HG03196 (cell line): ENCODE data around the gene PRRX2.
"Not testable (repeated sequence)": the region's sequence is repeated elsewhere in the genome, so short reads cannot be mapped to it uniquely, and the experiment has no call there.

Source experiments
- ATAC-seq: cut with Tn5 transposase; IDR thresholded peaks from one replicate; pipeline ENCODE4 v1.9.1; 2021; ENCODE audit not compliant: unreplicated experiment

The PRRX2 gene

DNA sequence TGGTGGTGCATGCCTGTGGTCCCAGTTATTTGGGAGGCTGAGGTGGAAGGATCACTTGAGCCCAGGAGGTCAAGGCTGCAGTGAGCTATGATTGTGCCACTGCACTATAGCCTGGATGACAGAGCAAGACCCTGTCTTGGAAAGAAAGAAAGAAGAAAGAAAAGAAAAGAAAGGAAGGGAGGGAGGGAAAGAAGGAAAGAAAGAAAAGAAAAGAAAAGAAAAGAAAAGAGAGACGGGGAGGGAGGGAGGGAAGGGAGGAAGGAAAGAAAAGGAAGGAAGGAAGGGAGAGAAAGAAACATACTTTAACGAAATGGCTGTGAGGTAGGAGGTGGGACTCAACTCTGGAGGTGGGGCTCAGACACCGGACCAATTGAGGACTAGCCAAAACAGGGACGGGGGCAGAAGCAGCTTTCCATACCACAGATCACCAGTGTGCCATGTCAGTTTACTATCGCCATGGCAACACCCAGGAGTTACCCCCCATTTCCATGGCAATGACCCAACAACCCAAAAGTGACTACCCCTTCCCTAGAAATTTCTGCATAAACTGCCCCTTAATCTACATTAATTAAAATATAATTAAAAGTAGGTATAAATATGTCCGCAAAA, 66.1 kb downstream of the PRRX2 start:
- ATAC-seq = no peak

DNA sequence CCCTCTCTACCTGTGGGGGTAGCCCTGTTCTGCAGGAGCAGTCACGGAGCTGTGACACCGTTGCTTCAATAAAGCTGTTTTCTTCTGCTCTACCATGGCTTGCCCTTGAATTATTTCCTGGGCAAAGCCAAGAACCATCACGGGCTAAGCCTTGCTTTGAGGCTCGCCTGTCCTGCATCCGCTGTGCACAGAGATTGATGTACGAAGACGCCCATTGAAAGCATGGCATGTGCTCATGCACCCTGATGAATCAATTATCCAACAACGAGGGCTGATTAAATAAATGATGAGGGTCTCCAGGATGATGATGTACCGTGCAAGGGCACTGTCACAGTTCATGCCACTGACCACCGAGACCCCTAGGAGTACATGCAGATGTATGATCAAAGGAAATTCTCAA, 66.7 kb downstream of the PRRX2 start:
- no peak for ATAC-seq

DNA sequence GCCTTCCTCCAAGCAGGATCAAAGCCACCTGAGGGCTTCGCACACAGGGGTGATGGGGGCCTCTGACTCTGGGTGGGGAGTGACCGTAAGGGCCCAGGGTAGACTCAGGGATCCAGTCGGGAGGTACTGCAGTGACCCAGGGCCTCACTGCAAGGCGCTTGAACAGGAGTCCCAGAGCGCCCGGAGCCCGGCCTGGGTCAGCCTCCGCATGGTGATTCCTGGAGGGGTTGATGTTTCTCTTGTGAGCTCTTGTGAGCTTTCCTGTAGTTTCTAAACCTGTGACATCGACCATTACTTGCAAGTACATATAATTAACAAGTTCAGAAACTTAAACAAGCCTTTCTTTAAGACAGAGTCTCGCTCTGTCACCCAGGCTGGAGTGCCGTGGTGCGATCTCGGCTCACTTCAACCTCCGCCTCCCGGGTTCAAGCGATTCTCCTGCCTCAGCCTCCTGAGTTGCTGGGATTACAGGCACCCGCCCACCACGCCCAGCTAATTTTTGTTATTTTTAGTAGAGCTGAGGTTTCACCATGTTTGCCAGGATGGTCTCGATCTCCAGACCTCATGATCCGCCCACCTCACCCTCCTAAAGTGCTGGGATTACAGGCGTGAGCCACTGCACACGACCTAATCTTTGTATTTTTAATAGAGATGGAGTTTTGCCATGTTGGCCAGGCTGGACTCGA, 67.6 kb downstream of the PRRX2 start:
- ATAC-seq = no peak

DNA sequence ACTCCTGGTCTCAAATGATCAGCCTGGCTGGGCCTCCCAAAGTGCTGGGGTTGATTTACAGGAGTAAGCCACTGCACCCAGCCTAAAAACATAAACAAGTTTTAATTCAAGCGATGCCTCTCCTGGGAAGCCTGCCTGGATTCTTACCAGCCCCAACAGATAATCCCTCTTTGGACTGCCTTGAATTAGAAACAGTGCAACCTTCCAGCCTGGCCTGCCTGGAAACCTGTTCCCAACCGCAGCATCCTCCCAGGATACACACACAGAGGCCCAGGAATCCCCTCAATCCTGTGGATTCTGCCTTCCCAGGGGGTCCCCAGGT, 68.1 kb downstream of the PRRX2 start:
- ATAC-seq = no peak

DNA sequence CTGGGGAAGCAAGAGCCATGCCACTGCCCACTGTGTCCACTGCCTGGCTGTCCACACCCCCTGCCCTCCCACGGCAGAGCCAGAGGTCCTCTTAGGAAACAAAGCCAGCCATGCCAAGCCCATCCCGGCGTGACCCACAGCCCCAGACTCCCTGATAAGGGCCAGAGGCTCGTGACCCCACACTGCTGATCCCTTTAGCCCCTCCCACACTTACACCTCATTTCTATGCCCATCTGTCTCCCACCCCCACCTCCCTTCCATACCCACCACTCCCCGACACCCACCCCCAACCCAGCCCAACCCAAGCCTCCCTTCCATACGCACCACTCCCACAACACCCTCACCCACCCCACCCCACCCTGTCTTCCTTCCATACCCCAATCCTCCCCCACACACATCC, 70.1 kb downstream of the PRRX2 start:
- no peak for ATAC-seq

DNA sequence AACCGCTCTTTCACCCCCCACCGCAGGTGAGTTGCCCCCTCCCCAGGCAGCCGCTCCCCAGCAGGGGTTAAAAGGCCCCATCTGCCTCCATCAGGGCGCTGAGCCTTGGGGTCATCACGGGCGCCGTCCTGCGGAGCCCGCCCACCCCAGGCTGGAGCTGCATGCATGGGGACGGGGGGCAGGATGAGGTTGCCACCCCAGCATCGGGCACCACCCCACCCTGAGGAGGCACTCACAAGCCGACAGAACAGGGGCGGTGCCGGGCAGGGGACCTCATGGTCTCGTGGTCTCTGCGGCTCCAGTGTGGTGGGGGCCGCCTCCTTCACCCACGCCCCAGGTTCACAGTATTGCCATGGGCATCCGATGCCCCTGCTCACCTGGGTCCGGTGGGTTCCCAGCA, 70.9 kb downstream of the PRRX2 start:
- no peak for ATAC-seq

DNA sequence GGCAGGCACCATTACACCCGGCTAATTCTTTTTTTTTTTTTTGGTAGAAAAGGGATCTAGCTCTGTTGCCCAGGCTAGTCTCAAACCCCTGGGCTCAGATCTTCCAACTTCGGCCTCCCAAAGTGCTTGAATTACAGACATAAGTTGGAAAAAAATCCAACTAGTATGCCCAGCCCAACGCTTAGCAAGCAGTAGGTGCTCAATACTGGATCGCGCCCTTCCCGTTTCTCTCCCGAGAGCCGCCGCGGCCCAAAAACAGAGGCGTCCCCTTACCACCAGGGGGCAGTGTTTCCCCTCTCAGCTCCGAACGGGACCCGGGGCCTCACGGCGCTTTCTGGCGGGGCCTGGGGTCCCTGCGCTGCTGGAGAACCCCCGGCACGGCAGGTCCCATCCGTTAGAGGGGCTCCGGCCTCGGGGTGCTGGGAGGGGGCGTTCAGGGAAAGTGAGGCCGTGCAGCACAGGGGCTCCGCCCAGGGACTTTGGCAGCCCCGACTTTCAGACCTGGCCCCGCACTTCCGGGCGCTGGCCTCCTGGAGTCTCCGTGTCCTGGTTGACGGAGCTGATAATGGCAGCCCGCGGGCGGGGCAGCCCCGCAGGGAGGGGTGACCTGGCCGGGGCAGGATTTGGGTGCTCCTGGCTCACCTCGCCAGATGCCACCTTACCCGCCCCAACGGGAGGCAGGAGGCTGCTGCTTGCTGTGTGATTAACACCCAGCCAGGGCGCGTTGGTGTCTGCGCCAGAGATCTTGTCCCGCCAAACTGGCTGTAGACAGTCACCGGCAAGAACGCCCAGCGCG, 72.2 kb downstream of the PRRX2 start:
- peak; percentile 63 for ATAC-seq

DNA sequence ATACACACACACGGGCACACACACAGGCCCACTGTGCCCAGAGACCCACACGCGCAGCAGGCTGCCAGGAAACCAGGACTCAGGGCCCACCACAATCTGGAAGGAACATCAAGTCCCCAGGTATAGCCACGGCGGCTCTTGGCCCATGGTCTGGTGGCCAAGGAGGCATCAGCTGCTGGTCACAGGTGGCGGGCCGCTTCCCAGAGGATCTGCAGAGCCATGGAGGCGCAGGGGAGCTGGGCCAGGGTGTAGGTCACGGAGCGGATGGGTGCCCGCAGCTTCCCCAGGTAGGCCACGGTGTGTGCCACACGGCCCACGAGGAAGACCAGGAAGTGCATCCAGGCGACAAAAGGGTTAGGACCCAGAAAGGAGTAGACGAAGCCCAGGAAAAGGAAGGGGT, 74.0 kb downstream of the PRRX2 start:
- ATAC-seq = no peak

DNA sequence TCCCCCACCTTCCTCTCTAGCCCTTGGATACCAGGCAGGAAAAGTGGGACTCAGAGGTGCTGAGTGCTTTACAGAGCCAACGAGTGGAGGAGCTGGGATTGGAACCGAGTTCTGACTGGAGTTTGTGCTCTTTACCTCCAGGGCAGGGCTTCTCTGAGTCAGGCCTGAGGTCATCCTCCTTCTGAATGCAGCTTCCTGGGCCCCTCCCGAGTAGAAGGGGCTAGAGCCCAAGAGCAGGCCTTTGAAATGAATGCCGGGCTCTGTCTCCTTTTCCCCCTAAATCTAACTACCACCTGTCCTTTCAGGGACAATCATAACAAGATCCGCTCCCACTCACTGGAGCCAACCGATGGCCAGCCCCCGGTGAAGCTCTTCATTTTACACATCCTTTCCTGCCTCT, 74.7 kb downstream of the PRRX2 start:
- no peak for ATAC-seq

DNA sequence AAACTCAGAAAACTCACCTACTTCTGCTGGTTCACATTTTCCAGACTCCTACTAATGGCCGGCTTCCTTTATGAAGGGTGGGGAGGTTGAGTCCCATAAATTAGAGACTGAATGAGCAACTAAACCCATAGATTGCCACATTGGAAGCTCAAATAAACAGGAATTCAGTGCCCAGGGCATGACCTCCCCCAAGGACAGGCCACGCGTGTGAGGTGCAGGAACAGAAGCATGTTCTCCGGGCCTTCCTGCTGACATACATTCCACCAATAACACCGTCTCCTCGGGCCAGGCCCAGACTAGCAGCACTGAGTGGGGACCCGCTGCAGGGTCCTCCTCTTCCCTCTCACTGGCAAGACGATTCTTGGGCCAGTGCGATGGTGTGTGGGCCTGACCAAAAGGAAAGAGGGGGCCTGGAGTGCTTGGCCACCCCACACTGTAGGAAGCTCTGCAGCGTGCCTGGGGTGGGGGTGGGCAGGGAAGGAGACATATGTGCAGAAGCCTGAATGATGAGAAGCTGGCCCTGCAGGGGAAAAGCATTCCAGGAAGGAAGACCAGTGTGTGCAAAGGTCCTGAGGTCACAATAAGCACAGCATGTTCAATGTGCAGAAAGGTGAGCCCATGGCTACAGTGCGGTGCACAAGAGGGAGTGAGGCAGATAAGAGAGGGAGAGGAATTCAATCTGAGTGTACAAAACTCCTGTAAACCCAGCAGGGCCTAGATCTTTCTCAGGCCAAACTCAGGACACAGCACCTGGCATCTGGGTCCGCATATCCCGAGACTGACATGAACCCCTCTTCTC, 75.4 kb downstream of the PRRX2 start:
- no peak for ATAC-seq

DNA sequence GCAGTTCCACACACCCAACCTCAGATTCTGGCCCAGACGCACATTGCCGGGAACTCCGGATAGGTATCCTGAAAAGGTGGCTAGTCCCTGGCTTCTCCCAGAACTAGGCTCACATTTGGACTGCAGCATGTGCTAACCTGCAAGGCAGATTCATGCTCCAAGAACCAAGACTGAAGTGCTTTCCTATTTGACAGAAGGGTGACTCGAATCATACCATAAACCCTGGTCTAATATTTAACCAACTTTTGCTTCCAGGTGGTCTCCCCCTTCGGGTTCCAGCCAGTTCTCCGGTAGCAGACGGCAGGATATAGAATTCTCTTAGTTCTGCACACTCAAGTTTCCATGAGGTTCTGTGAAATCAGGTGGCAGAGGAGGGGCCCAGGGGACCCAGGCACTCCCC, 79.8 kb downstream of the PRRX2 start:
- no peak for ATAC-seq

DNA sequence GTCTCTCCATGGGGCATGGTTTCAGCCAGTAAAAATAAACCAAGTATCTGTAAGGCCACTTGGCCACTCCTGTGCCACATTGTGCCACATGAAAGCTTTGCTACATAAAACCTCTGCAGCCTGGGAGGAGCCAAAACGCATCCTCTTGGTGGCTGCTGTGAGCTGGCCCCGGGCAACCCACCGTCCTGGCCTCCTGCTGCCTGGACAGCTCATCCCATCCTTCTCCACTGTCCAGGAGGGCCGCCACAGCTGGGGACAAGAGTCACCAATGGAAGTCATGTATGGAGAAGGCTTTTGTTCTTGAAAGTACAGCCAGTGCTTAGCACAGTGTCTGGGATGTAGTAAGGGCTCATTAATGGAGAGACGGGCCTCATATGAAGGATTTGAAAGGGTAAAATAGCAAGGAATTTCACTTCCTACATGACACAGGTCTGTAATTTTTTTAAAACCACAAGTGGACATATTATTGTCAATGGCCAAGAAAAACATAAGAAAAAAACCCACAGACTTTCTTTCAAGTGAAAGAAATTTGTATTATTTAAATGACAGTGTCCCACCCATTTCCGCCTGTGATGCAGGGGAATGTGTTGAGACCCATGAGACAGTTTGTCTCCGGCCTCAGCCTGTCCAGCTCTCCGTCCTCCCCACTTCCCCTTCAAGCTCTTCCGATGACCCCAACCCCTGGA, 80.8 kb downstream of the PRRX2 start:
- no peak for ATAC-seq

DNA sequence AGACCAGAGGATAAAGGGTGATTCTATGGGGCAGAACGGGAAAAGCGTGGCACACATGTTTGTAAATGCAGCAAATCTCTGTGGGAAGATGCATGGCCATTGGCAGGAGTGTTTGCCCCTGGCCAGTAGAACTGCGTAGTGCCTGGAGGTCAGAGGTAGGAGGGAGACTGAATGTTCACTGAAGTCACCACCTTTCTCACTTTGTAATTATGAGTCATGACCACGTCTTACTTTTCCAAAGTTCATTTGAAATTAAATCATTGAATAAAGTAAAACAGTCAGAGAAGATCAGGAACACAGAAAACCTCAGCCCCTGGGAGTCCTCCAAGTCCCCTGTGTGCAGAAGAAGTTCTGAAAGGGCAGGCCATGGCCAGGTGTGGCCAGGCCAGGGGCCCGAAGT, 82.8 kb downstream of the PRRX2 start:
- no peak for ATAC-seq

DNA sequence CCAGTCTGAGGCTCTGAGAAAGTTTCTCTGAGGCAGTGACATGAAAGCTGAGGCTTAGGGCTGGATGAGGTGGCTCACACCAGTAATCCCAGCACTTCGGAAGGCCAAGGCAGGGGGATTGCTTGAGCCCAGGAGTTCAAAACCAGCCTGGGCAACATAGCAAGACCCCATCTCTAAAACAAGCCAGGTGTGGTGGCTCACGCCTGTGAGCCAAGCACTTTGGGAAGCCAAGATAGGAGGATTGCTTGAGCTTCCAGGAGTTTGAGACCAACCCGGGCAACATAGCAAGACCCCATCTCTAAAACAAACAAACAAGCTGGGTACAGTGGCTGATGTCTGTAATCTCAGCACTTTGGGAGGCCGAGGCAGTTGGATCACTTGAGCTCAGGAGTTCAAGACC, 83.6 kb downstream of the PRRX2 start:
- ATAC-seq = not testable (repeated sequence)

DNA sequence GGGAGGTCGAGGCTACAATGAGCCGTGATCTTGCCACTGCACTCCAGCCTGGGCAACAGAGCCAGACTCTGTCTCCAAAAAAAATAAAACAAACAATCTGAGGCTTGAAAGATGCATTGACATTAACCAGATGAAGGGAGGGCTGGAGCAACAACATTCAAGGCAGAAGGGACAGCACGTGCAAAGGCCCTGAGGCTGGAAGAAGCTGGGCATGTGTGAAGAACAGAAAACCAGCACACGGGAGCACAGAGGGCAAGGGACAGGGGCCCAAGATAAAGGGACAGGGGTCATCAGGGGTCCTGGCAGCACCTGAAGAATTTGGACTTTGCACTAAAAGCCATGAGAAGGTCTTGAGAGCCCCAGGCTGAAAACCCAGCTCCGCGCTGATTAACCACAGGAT, 84.1 kb downstream of the PRRX2 start:
- no peak for ATAC-seq

DNA sequence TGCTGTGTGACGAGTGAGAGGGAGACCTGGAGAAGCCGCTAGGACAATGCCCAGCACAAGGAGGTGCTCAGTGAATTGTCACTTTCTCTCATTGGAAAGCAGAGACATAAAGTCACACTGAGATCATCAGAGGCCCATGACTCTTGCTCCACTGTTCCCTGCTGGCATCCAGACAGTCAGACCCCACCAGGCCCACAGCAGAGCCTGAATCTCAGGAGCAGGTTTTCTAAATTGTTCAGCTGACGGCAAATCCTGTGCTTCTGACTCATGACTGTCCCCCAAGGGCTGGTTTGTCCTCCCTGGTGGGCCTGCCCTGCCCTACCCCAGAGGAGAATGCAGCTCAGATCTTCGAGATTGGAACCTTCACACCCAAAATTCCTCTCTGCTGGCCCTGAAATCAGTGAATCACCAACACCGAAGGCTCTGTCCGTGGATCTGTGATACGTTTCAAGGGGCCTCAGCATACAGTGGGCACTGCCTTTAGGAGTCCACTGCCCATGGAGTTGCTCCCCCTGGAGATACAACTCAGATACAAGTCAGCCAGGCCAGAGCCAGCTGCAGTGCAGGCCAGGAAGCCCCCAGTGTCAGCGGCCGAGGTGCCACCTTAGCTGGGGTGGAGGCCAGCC, 84.7 kb downstream of the PRRX2 start:
- no peak for ATAC-seq

DNA sequence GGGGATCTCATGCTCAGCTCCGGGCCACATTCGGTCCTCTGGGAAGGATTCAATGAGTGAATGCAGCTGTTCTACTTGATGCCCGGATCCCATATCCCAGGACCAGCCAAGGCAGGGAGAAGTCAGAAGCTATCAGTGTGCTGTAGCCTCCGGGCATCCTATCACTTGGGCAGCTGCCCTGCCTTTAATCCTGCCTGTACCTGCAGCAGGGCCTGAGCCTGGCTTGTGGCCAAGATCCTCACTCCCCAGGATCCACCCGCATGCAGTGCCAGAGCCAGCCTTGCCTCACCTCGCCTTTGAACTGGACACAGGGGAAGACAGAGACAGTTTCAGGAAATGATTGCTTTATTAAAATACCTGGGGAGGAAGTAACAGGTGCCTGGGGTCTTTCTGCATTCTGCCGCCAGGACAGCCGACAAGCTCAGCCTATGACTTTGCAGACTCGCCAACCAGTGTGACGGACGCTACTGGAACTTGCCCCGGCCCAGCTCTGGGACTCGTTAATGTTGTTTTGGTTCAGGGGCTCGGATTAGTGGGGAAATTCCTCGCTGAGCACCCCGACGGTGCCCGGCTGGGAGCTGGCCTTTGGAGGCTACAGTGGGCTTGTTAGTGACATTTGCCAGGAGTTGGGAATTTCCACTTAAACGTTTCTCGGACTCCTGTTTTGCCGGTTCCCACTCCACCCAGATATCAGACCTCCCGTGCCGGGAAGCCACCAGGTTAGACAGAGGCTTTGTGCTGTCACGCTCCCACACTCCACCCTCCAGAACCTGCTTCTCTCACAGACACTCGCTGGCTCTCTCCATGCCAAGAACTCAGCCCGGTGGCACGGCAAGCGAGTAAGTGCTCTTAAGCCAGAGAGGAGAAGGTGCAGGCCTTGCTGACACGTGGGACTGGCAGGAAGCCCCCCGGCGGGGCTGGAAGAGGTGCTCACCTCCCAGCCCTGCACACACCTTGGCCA, 86.7 kb downstream of the PRRX2 start:
- ATAC-seq = no peak

DNA sequence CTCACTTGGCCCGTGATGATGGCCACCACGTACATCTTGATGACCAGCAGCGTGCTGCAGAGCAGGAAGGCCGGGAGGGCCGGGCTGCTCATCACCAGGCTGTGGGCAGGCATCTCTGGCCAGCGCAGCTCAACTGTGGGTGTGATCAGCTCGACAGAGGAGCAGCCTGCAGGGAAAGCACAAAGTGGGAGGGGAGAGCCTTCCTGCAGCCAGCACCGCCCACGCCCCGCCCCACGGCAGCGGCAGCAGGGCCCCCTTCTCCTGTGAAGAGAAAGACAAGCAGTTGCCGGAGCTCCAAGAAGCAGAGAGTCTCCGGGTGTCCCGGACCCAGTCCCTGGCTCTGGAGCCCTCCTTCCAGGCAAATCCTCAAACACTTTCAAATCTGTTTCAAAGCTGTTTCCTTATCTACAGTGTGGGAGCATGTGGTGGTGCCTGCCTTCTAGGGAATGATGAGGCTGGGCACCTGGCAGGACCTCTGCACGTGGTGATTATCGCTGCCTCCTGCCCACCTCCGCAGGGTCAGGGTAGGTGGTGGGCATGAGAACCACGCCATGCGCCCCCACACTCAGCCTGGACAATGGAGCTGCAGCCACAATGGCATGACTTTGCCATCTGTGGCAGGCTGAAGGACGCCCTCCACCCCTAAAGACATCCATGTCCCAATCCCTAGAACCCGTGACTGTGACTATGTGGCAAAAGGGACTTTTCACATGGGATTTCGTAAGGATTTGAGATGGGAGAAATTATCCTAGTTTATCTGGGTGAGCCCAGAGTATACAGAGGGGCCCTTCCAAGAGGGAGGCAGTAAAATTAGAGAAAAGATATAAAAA, 87.7 kb downstream of the PRRX2 start, which contains the start of gene PTGES:
Gene PTGES, minus strand, starts transcription at position 143 of the 830 bp plus-strand sequence. Its CDS starts 30 bp downstream, at position 113.
- no peak for ATAC-seq
